MM.1S (cell line): ENCODE measurements around the gene PRX.

Experiments
- DNase-seq: peaks from one replicate; pipeline ENCODE4 v3.0.0-alpha.2; 2015
- H2AFZ ChIP-seq: fragments of 300-600 bp; sonication (generic); 2 replicates; pipeline ENCODE4 v1.6.0; 2016; ENCODE audit warnings: antibody characterized with exemption, low read length
- H3F3A ChIP-seq: fragments of 300-600 bp; sonication (generic); 2 replicates; pipeline ENCODE4 v1.6.1; 2016; ENCODE audit warnings: mild to moderate bottlenecking, antibody characterized with exemption, low read length, moderate library complexity, mixed read lengths; ENCODE audit not compliant: insufficient read depth
- H3K27ac ChIP-seq: fragments of 300-600 bp; sonication (generic); 2 replicates; pipeline ENCODE4 v1.5.1; 2016; ENCODE audit warnings: mild to moderate bottlenecking, low read length
- H3K27me3 ChIP-seq: fragments of 300-600 bp; sonication (generic); replicated peaks from 2 replicates; pipeline ENCODE4 v1.6.0; 2016; ENCODE audit warnings: low read length; ENCODE audit not compliant: insufficient read depth
- H3K36me3 ChIP-seq: fragments of 300-600 bp; sonication (generic); replicated peaks from 2 replicates; pipeline ENCODE4 v1.6.1; 2016; ENCODE audit warnings: mild to moderate bottlenecking, low read length, mixed read lengths; ENCODE audit not compliant: insufficient read depth
- H3K4me1 ChIP-seq: fragments of 300-600 bp; sonication (generic); 2 replicates; pipeline ENCODE4 v1.6.1; 2016; ENCODE audit warnings: low read length, mixed read lengths
- H3K4me2 ChIP-seq: fragments of 300-600 bp; sonication (generic); 2 replicates; pipeline ENCODE4 v1.6.0; 2016; ENCODE audit warnings: low read depth, low read length
- H3K4me3 ChIP-seq: fragments of 300-600 bp; sonication (generic); 2 replicates; pipeline ENCODE4 v1.5.1; 2016; ENCODE audit warnings: low read length, mixed read lengths
- H3K79me2 ChIP-seq: fragments of 300-600 bp; sonication (generic); 2 replicates; pipeline ENCODE4 v1.6.1; 2016; ENCODE audit warnings: mixed run types, low read length, mixed read lengths
- H3K9ac ChIP-seq: fragments of 300-600 bp; sonication (generic); 2 replicates; pipeline ENCODE4 v1.6.1; 2016; ENCODE audit warnings: low read length, mixed read lengths
- H3K9me2 ChIP-seq: fragments of 300-600 bp; sonication (generic); replicated peaks from 2 replicates; pipeline ENCODE4 v1.6.1; 2016; ENCODE audit warnings: mild to moderate bottlenecking, low read length, mixed read lengths; ENCODE audit not compliant: insufficient read depth
- H3K9me3 ChIP-seq: fragments of 300-600 bp; sonication (generic); replicated peaks from 2 replicates; pipeline ENCODE4 v1.6.1; 2016; ENCODE audit warnings: mild to moderate bottlenecking, low read length, mixed read lengths; ENCODE audit not compliant: insufficient read depth
- H4K20me1 ChIP-seq: fragments of 300-600 bp; sonication (generic); 2 replicates; pipeline ENCODE4 v1.6.1; 2016; ENCODE audit warnings: mild to moderate bottlenecking, low read length, moderate library complexity, mixed read lengths; ENCODE audit not compliant: insufficient read depth
- CTCF ChIP-seq: fragments of 300-600 bp; sonication (generic); IDR thresholded peaks from 2 replicates; pipeline ENCODE4 v1.5.1; 2016; ENCODE audit warnings: antibody characterized with exemption, low read length, mixed read lengths
- EZH2 ChIP-seq: fragments of 300-600 bp; sonication (generic); optimal IDR thresholded peaks from 2 replicates; pipeline ENCODE3; 2017; ENCODE audit warnings: low read depth, mild to moderate bottlenecking, antibody characterized with exemption, low read length, mixed read lengths
- EZH2phosphoT487 ChIP-seq: fragments of 300-600 bp; sonication (generic); IDR thresholded peaks from 2 replicates; pipeline ENCODE4 v1.6.1; 2018; ENCODE audit warnings: antibody characterized with exemption, low read length

Gene PRX

DNA sequence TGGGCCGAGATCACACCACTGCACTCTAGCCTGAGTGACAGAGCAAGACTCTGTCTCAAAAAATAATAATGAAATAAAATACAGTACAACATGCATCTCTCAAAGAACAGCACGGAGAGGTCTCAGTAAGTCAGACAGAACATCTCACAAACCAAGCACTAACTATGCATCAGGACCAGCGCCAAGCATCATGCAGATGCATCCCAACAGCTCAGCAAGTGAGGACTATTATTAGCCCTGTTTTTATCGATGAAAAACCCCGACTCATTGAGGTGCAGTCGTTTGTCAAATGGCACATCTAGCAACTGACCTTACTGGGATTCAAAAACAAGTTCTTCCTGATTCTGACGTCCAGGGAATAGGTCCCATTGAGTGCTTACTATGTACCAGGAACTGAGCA is 68.8 kb downstream of the PRX start:
- H3K79me2 ChIP-seq: peaks cover 51% of the 10 kb centered on the region
- no peak overlapping the region for H3K4me2 ChIP-seq
- no peaks in the 10 kb centered on the region for H4K20me1 ChIP-seq
- no peaks in the 10 kb centered on the region for H3K27me3 ChIP-seq
- H3F3A ChIP-seq: no peaks in the 10 kb centered on the region
- TF ChIP-seq EZH2phosphoT487 (no peak), CTCF (no peak), EZH2 (no peak)
- H3K4me1 ChIP-seq: peaks cover 4% of the 10 kb centered on the region; the same call in 1 of the 2 replicates
- no peak overlapping the region for H3K9ac ChIP-seq
- H3K4me3 ChIP-seq: no peak overlapping the region
- no peak for DNase-seq
- H3K36me3 ChIP-seq: no peaks in the 10 kb centered on the region
- no peak overlapping the region for H3K27ac ChIP-seq
- no peak overlapping the region for H2AFZ ChIP-seq
- H3K9me3 ChIP-seq: no peaks in the 10 kb centered on the region
- H3K9me2 ChIP-seq: no peaks in the 10 kb centered on the region
